Neural cell (in vitro differentiated cells): ENCODE measurements around the gene KRT40. TPM values are rescaled to one million over a fixed set of nuclear protein-coding genes. Genes with fewer than 3 reads are reported as not detected.

Experiments
- H2AFZ ChIP-seq: fragments of 200-600, 300-800 bp; sonication (generic), shearing (Covaris generic); 2 replicates; pipeline ENCODE4 v1.6.0; 2014; ENCODE audit warnings: low read depth, mild to moderate bottlenecking, antibody characterized with exemption, low read length, moderate library complexity
- H3F3A ChIP-seq: fragments of 200-600 bp; shearing (Covaris generic); 2 replicates; pipeline ENCODE4 v1.6.1; 2016; ENCODE audit warnings: mild to moderate bottlenecking, moderate library complexity, mixed read lengths, antibody characterized with exemption, low read length; ENCODE audit not compliant: insufficient read depth, poor library complexity, severe bottlenecking
- H3K27ac ChIP-seq: fragments of 200-600, 300-800 bp; sonication (generic), shearing (Covaris generic); 2 replicates; pipeline ENCODE4 v1.5.1; 2014; ENCODE audit warnings: mild to moderate bottlenecking, low read length, moderate library complexity
- H3K27me3 ChIP-seq: fragments of 300-800, 200-600 bp; sonication (generic), shearing (Covaris generic); 2 replicates; pipeline ENCODE4 v1.6.0; 2014; ENCODE audit warnings: mild to moderate bottlenecking, low read depth, low read length, moderate library complexity; ENCODE audit not compliant: insufficient read depth
- H3K36me3 ChIP-seq: fragments of 300-800, 200-600 bp; sonication (generic), shearing (Covaris generic); 2 replicates; pipeline ENCODE4 v1.5.1; 2014; ENCODE audit warnings: mild to moderate bottlenecking, antibody characterized with exemption, low read length, moderate library complexity; ENCODE audit not compliant: insufficient read depth
- H3K4me2 ChIP-seq: fragments of 300-800, 200-600 bp; sonication (generic), shearing (Covaris generic); 2 replicates; pipeline ENCODE4 v1.6.0; 2014; ENCODE audit warnings: mild to moderate bottlenecking, low read length
- H3K4me3 ChIP-seq: fragments of 300-800, 200-600 bp; sonication (generic), shearing (Covaris generic); 2 replicates; pipeline ENCODE4 v1.5.1; 2014; ENCODE audit warnings: mild to moderate bottlenecking, low read length, moderate library complexity
- H3K79me2 ChIP-seq: fragments of 200-600 bp; shearing (Covaris generic); replicated peaks from 2 replicates; pipeline ENCODE4 v1.6.0; 2014; ENCODE audit warnings: mild to moderate bottlenecking, low read length, moderate library complexity; ENCODE audit not compliant: insufficient read depth
- H3K9ac ChIP-seq: fragments of 300-800, 200-600 bp; sonication (generic), shearing (Covaris generic); 2 replicates; pipeline ENCODE4 v1.6.1; 2016; ENCODE audit warnings: mild to moderate bottlenecking, low read length, mixed read lengths
- H3K9me2 ChIP-seq: fragments of 200-600 bp; shearing (Covaris generic); 2 replicates; pipeline ENCODE4 v1.6.1; 2016; ENCODE audit warnings: mild to moderate bottlenecking, low read length, mixed read lengths; ENCODE audit not compliant: insufficient read depth
- H3K9me3 ChIP-seq: fragments of 200-600, 300-800 bp; sonication (generic), shearing (Covaris generic); 2 replicates; pipeline ENCODE4 v1.6.1; 2016; ENCODE audit warnings: mild to moderate bottlenecking, mixed run types, low read length, moderate library complexity, mixed read lengths
- H4K20me1 ChIP-seq: fragments of 200-600 bp; shearing (Covaris generic); 2 replicates; pipeline ENCODE4 v1.6.1; 2016; ENCODE audit warnings: mild to moderate bottlenecking, mixed run types; ENCODE audit not compliant: insufficient read depth
- EP300 ChIP-seq: fragments of 450-650 bp; conservative IDR thresholded peaks from 2 replicates; pipeline ENCODE4 v1.6.1; 2014; ENCODE audit warnings: antibody characterized with exemption, mild to moderate bottlenecking, moderate library complexity; ENCODE audit not compliant: poor library complexity, severe bottlenecking
- EZH2 ChIP-seq: fragments of 200-600, 300-800 bp; shearing (Covaris generic), sonication (generic); IDR thresholded peaks from 2 replicates; pipeline ENCODE4 v1.6.1; 2014; ENCODE audit warnings: antibody characterized with exemption, low read length, borderline replicate concordance, mild to moderate bottlenecking; ENCODE audit not compliant: insufficient read depth, poor library complexity, severe bottlenecking
- MXI1 ChIP-seq: fragments of 450-650 bp; conservative IDR thresholded peaks from 2 replicates; pipeline ENCODE4 v1.6.1; 2014; ENCODE audit warnings: antibody characterized with exemption, mild to moderate bottlenecking; ENCODE audit not compliant: poor library complexity, severe bottlenecking
- POLR2AphosphoS5 ChIP-seq: IDR thresholded peaks from 2 replicates; pipeline ENCODE4 v1.6.1; 2012
- RAD21 ChIP-seq: fragments of 450-650 bp; conservative IDR thresholded peaks from 2 replicates; pipeline ENCODE4 v1.6.1; 2014; ENCODE audit warnings: antibody characterized with exemption, mild to moderate bottlenecking, moderate library complexity
- SMC3 ChIP-seq: fragments of 450-650 bp; conservative IDR thresholded peaks from 2 replicates; pipeline ENCODE4 v1.6.1; 2014; ENCODE audit warnings: antibody characterized with exemption, mild to moderate bottlenecking, moderate library complexity; ENCODE audit not compliant: poor library complexity
- TAF1 ChIP-seq: IDR thresholded peaks from 2 replicates; pipeline ENCODE4 v1.6.1; 2012; ENCODE audit warnings: low read depth
- polyA plus RNA-seq: library from polyadenylated mRNA; depleted of rRNA; stranded (reverse); fragments of >200 nt; gene quantifications from 2 replicates; pipeline ENCODE4 v1.2.3, GENCODE V29; 2014
- TF ChIP-seq, protein P1 (sequence below): IDR thresholded peaks from 2 replicates; pipeline ENCODE4 v1.6.1; 2012; ENCODE audit warnings: borderline replicate concordance
- TF ChIP-seq, protein P2 (sequence below): fragments of 450-650 bp; IDR thresholded peaks from 2 replicates; pipeline ENCODE4 v1.5.1; 2014; ENCODE audit warnings: antibody characterized with exemption, mild to moderate bottlenecking, moderate library complexity; ENCODE audit not compliant: poor library complexity, severe bottlenecking

The KRT40 gene
- polyA plus RNA-seq, 1 donor from 2014 or later: not detected

DNA sequence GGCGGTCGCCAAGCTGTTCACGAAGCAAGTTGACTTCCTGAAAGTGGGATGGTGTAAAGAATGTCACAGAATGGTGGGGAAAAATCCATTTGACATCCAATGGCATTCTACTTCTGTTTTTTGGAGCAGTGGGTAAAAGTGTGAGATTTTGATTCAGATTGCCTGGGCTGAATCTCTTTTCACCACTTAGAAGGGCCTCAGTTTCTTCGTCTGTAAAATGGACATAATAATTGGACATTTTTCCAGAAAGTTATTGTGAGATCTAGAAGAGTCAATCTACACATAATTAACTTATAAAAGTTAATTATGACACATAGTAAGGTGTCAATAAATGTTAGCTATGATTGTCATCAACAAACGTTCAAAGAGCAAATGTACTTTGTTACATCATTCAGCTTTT lies 3.0 kb downstream of the KRT40 start:
- Histone ChIP-seq H4K20me1 (no peaks in the 10 kb centered on the region), H3K9me3 (no peaks in the 10 kb centered on the region), H3K27me3 (no peaks in the 10 kb centered on the region), H3F3A (no peaks in the 10 kb centered on the region), H3K4me2 (no peak overlapping the region), H2AFZ (no peak overlapping the region), H3K9ac (peak overlapping the region; percentile 28), H3K27ac (peak overlapping the region; percentile 64), H3K4me3 (peak overlapping the region; percentile 11), H3K36me3 (no peaks in the 10 kb centered on the region), H3K79me2 (no peaks in the 10 kb centered on the region), H3K9me2 (no peaks in the 10 kb centered on the region)
- TF ChIP-seq, protein P1, sequence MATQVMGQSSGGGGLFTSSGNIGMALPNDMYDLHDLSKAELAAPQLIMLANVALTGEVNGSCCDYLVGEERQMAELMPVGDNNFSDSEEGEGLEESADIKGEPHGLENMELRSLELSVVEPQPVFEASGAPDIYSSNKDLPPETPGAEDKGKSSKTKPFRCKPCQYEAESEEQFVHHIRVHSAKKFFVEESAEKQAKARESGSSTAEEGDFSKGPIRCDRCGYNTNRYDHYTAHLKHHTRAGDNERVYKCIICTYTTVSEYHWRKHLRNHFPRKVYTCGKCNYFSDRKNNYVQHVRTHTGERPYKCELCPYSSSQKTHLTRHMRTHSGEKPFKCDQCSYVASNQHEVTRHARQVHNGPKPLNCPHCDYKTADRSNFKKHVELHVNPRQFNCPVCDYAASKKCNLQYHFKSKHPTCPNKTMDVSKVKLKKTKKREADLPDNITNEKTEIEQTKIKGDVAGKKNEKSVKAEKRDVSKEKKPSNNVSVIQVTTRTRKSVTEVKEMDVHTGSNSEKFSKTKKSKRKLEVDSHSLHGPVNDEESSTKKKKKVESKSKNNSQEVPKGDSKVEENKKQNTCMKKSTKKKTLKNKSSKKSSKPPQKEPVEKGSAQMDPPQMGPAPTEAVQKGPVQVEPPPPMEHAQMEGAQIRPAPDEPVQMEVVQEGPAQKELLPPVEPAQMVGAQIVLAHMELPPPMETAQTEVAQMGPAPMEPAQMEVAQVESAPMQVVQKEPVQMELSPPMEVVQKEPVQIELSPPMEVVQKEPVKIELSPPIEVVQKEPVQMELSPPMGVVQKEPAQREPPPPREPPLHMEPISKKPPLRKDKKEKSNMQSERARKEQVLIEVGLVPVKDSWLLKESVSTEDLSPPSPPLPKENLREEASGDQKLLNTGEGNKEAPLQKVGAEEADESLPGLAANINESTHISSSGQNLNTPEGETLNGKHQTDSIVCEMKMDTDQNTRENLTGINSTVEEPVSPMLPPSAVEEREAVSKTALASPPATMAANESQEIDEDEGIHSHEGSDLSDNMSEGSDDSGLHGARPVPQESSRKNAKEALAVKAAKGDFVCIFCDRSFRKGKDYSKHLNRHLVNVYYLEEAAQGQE: no peak
- no peak for TF ChIP-seq EZH2
- no peak for TF ChIP-seq EP300
- TF ChIP-seq, protein P2, sequence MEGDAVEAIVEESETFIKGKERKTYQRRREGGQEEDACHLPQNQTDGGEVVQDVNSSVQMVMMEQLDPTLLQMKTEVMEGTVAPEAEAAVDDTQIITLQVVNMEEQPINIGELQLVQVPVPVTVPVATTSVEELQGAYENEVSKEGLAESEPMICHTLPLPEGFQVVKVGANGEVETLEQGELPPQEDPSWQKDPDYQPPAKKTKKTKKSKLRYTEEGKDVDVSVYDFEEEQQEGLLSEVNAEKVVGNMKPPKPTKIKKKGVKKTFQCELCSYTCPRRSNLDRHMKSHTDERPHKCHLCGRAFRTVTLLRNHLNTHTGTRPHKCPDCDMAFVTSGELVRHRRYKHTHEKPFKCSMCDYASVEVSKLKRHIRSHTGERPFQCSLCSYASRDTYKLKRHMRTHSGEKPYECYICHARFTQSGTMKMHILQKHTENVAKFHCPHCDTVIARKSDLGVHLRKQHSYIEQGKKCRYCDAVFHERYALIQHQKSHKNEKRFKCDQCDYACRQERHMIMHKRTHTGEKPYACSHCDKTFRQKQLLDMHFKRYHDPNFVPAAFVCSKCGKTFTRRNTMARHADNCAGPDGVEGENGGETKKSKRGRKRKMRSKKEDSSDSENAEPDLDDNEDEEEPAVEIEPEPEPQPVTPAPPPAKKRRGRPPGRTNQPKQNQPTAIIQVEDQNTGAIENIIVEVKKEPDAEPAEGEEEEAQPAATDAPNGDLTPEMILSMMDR: no peak
- no peak for TF ChIP-seq MXI1
- no peak for TF ChIP-seq TAF1
- no peak for TF ChIP-seq RAD21
- TF ChIP-seq SMC3: no peak
- TF ChIP-seq POLR2AphosphoS5: no peak

DNA sequence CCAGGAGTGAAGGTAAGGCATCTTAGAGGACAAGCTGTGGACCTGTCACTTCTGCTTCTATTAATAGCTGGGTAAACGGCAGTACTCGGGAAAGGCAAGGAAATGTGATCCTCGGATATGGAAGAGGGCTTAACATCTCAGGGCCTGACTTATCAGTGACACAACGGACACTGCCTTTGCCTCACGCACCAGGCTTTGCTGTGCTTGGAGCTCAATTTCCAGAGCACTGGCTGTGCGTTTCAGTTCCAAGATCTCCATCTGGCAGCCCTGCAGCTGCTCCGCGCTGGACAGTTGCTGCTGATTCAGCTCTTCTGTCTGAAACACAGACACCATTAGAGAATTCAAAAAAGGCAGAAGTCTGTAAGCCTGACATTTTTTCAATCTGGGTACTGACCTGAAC lies 3.5 kb downstream of the KRT40 start:
- Histone ChIP-seq H3F3A (no peaks in the 10 kb centered on the region), H3K9me3 (no peaks in the 10 kb centered on the region), H2AFZ (peak overlapping the region; percentile 5), H3K27me3 (no peaks in the 10 kb centered on the region), H3K4me3 (peak overlapping the region; percentile 11), H3K9ac (peak overlapping the region; percentile 28), H3K4me2 (no peak overlapping the region), H3K9me2 (no peaks in the 10 kb centered on the region), H4K20me1 (no peaks in the 10 kb centered on the region), H3K79me2 (no peaks in the 10 kb centered on the region), H3K36me3 (no peaks in the 10 kb centered on the region), H3K27ac (peak overlapping the region; percentile 64)
- TF ChIP-seq EZH2 (no peak), POLR2AphosphoS5 (peak; percentile 58), TAF1 (no peak), RAD21 (peak; percentile 11), MXI1 (no peak), EP300 (peak; percentile 31), SMC3 (no peak)
- TF ChIP-seq, protein P2: no peak
- TF ChIP-seq, protein P1: peak; percentile 66
